Mammary epithelial cell (primary cell): ENCODE measurements around the gene IFT20.

Source experiments
- EZH2 ChIP-seq: IDR thresholded peaks from 2 replicates; pipeline ENCODE4 v1.6.1; 2012; ENCODE audit warnings: low read length, inconsistent platforms, borderline replicate concordance
- TF ChIP-seq, protein P1 (sequence below), 2 donors: IDR thresholded peaks in 1 of 2; conservative IDR thresholded peaks in 1 of 2; 2 replicates each; pipeline ENCODE4 v1.5.1; 2011 to 2012; ENCODE audit warnings: inconsistent platforms in 2 of 2, low read length in 2 of 2, mild to moderate bottlenecking in 2 of 2, control low read depth in 1 of 2, low read depth in 1 of 2; ENCODE audit not compliant: insufficient read depth in 1 of 2; ENCODE audit errors: extremely low read depth in 1 of 2

DNA sequence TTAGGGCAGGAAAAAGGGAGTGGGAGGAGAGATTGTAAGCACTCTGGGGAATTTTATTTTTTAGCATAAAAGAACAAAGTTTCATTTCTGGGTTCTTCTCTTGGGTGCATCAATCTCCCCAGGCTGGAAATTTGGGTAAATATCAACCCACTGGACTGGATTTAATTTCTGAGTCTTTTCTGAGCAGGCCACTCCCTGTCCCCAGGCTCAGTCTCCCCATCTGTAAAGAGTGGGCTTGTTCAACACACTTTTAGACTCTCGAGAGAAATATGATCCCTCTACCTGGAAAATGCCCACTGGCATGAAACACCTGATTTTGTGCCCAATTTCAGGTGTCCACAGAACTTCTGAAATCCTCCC lies 35.5 kb upstream of the IFT20 start:
- TF ChIP-seq, protein P1, sequence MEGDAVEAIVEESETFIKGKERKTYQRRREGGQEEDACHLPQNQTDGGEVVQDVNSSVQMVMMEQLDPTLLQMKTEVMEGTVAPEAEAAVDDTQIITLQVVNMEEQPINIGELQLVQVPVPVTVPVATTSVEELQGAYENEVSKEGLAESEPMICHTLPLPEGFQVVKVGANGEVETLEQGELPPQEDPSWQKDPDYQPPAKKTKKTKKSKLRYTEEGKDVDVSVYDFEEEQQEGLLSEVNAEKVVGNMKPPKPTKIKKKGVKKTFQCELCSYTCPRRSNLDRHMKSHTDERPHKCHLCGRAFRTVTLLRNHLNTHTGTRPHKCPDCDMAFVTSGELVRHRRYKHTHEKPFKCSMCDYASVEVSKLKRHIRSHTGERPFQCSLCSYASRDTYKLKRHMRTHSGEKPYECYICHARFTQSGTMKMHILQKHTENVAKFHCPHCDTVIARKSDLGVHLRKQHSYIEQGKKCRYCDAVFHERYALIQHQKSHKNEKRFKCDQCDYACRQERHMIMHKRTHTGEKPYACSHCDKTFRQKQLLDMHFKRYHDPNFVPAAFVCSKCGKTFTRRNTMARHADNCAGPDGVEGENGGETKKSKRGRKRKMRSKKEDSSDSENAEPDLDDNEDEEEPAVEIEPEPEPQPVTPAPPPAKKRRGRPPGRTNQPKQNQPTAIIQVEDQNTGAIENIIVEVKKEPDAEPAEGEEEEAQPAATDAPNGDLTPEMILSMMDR (conservative IDR thresholded peaks at IDR 0.05 in 1 of 2, IDR thresholded peaks at IDR 0.05 in 1 of 2; ENCODE audit: extremely low read depth in 1 of 2, insufficient read depth in 1 of 2, low read depth in 1 of 2, low read length in 2 of 2) = no peak
- no peak for TF ChIP-seq EZH2
